ENCODE measurements around the gene LAMA2.

The LAMA2 gene

GRCh38 chr6:129446272-129447197, 563.6 kb downstream of the LAMA2 start:
- no peak for DNase-seq (ENCODE audit: low spot score)

- no peak for DNase-seq (ENCODE audit: low spot score)
These were observed 564.2 kb downstream of the LAMA2 start for GRCh38 chr6:129447198-129447565.

GRCh38 chr6:129448965-129449364, 566.0 kb downstream of the LAMA2 start:
- no peak for DNase-seq (ENCODE audit: low spot score)

- DNase-seq (ENCODE audit: low spot score), result no peak
These were observed 568.2 kb downstream of the LAMA2 start for GRCh38 chr6:129451187-129451586.

GRCh38 chr6:129453073-129453472, 570.1 kb downstream of the LAMA2 start:
- DNase-seq (ENCODE audit: low spot score), result no peak

GRCh38 chr6:129454488-129454887, 571.5 kb downstream of the LAMA2 start:
- no peak for DNase-seq (ENCODE audit: low spot score)

GRCh38 chr6:129455126-129455769, 572.3 kb downstream of the LAMA2 start:
- DNase-seq (ENCODE audit: low spot score), result no peak

GRCh38 chr6:129460221-129460620, 577.3 kb downstream of the LAMA2 start:
- DNase-seq (ENCODE audit: low spot score), result no peak

- DNase-seq (ENCODE audit: low spot score), result no peak
These were observed 586.2 kb downstream of the LAMA2 start for GRCh38 chr6:129469070-129469662.

GRCh38 chr6:129472239-129472638, 589.3 kb downstream of the LAMA2 start:
- DNase-seq (ENCODE audit: low spot score), result no peak

GRCh38 chr6:129473546-129473945, 590.6 kb downstream of the LAMA2 start:
- DNase-seq (ENCODE audit: low spot score), result no peak

GRCh38 chr6:129475477-129476247, 592.7 kb downstream of the LAMA2 start:
- no peak for DNase-seq (ENCODE audit: low spot score)

GRCh38 chr6:129476248-129476564, 593.3 kb downstream of the LAMA2 start:
- DNase-seq (ENCODE audit: low spot score), result no peak

- DNase-seq (ENCODE audit: low spot score), result no peak
These were observed 593.9 kb downstream of the LAMA2 start for GRCh38 chr6:129476810-129477209.

- DNase-seq (ENCODE audit: low spot score), result no peak
These were observed 595.4 kb downstream of the LAMA2 start for GRCh38 chr6:129478379-129478778.

GRCh38 chr6:129481706-129482105, 598.8 kb downstream of the LAMA2 start:
- DNase-seq (ENCODE audit: low spot score), result no peak

GRCh38 chr6:129485746-129486145, 602.8 kb downstream of the LAMA2 start:
- peak; percentile 61 for DNase-seq (ENCODE audit: low spot score)

- no peak for DNase-seq (ENCODE audit: low spot score)
These were observed 603.4 kb downstream of the LAMA2 start for GRCh38 chr6:129486327-129486726.

GRCh38 chr6:129488313-129488712, 605.4 kb downstream of the LAMA2 start:
- no peak for DNase-seq (ENCODE audit: low spot score)

GRCh38 chr6:129489215-129489765, 606.4 kb downstream of the LAMA2 start:
- no peak for DNase-seq (ENCODE audit: low spot score)

- peak; percentile 89 for DNase-seq (ENCODE audit: low spot score)
These were observed 607.8 kb downstream of the LAMA2 start for GRCh38 chr6:129490521-129491255.

Data from COLO829 (cell line).